Measurements from ENCODE around the gene KCTD13.

GRCh38 chr16:29881050-29881449 is 45.0 kb downstream of the KCTD13 start:
- no peak for TF ChIP-seq NR1H2 (CRISPR knock-in tag; IDR thresholded peaks at IDR 0.05)
- TF ChIP-seq, protein P1, sequence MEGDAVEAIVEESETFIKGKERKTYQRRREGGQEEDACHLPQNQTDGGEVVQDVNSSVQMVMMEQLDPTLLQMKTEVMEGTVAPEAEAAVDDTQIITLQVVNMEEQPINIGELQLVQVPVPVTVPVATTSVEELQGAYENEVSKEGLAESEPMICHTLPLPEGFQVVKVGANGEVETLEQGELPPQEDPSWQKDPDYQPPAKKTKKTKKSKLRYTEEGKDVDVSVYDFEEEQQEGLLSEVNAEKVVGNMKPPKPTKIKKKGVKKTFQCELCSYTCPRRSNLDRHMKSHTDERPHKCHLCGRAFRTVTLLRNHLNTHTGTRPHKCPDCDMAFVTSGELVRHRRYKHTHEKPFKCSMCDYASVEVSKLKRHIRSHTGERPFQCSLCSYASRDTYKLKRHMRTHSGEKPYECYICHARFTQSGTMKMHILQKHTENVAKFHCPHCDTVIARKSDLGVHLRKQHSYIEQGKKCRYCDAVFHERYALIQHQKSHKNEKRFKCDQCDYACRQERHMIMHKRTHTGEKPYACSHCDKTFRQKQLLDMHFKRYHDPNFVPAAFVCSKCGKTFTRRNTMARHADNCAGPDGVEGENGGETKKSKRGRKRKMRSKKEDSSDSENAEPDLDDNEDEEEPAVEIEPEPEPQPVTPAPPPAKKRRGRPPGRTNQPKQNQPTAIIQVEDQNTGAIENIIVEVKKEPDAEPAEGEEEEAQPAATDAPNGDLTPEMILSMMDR (IDR thresholded peaks at IDR 0.05): no peak
- TF ChIP-seq, protein P2, sequence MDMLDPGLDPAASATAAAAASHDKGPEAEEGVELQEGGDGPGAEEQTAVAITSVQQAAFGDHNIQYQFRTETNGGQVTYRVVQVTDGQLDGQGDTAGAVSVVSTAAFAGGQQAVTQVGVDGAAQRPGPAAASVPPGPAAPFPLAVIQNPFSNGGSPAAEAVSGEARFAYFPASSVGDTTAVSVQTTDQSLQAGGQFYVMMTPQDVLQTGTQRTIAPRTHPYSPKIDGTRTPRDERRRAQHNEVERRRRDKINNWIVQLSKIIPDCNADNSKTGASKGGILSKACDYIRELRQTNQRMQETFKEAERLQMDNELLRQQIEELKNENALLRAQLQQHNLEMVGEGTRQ (CRISPR knock-in tag; IDR thresholded peaks at IDR 0.05): no peak
- TF ChIP-seq, protein P3, sequence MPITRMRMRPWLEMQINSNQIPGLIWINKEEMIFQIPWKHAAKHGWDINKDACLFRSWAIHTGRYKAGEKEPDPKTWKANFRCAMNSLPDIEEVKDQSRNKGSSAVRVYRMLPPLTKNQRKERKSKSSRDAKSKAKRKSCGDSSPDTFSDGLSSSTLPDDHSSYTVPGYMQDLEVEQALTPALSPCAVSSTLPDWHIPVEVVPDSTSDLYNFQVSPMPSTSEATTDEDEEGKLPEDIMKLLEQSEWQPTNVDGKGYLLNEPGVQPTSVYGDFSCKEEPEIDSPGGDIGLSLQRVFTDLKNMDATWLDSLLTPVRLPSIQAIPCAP (CRISPR knock-in tag; IDR thresholded peaks at IDR 0.05): no peak
- TF ChIP-seq JUN (CRISPR knock-in tag; IDR thresholded peaks at IDR 0.05): no peak
- no peak for TF ChIP-seq ATF1 (CRISPR knock-in tag; IDR thresholded peaks at IDR 0.05)
- no peak for TF ChIP-seq ETV6 (CRISPR knock-in tag; IDR thresholded peaks at IDR 0.05)
- TF ChIP-seq, protein P4, sequence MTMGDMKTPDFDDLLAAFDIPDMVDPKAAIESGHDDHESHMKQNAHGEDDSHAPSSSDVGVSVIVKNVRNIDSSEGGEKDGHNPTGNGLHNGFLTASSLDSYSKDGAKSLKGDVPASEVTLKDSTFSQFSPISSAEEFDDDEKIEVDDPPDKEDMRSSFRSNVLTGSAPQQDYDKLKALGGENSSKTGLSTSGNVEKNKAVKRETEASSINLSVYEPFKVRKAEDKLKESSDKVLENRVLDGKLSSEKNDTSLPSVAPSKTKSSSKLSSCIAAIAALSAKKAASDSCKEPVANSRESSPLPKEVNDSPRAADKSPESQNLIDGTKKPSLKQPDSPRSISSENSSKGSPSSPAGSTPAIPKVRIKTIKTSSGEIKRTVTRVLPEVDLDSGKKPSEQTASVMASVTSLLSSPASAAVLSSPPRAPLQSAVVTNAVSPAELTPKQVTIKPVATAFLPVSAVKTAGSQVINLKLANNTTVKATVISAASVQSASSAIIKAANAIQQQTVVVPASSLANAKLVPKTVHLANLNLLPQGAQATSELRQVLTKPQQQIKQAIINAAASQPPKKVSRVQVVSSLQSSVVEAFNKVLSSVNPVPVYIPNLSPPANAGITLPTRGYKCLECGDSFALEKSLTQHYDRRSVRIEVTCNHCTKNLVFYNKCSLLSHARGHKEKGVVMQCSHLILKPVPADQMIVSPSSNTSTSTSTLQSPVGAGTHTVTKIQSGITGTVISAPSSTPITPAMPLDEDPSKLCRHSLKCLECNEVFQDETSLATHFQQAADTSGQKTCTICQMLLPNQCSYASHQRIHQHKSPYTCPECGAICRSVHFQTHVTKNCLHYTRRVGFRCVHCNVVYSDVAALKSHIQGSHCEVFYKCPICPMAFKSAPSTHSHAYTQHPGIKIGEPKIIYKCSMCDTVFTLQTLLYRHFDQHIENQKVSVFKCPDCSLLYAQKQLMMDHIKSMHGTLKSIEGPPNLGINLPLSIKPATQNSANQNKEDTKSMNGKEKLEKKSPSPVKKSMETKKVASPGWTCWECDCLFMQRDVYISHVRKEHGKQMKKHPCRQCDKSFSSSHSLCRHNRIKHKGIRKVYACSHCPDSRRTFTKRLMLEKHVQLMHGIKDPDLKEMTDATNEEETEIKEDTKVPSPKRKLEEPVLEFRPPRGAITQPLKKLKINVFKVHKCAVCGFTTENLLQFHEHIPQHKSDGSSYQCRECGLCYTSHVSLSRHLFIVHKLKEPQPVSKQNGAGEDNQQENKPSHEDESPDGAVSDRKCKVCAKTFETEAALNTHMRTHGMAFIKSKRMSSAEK (CRISPR knock-in tag; IDR thresholded peaks at IDR 0.05; ENCODE audit: borderline replicate concordance): no peak
- TF ChIP-seq, protein P5, sequence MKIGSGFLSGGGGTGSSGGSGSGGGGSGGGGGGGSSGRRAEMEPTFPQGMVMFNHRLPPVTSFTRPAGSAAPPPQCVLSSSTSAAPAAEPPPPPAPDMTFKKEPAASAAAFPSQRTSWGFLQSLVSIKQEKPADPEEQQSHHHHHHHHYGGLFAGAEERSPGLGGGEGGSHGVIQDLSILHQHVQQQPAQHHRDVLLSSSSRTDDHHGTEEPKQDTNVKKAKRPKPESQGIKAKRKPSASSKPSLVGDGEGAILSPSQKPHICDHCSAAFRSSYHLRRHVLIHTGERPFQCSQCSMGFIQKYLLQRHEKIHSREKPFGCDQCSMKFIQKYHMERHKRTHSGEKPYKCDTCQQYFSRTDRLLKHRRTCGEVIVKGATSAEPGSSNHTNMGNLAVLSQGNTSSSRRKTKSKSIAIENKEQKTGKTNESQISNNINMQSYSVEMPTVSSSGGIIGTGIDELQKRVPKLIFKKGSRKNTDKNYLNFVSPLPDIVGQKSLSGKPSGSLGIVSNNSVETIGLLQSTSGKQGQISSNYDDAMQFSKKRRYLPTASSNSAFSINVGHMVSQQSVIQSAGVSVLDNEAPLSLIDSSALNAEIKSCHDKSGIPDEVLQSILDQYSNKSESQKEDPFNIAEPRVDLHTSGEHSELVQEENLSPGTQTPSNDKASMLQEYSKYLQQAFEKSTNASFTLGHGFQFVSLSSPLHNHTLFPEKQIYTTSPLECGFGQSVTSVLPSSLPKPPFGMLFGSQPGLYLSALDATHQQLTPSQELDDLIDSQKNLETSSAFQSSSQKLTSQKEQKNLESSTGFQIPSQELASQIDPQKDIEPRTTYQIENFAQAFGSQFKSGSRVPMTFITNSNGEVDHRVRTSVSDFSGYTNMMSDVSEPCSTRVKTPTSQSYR (CRISPR knock-in tag; IDR thresholded peaks at IDR 0.05): no peak

All from WTC11 (cell line).